Esophagus muscularis mucosa (tissue), 4 donors: ENCODE measurements around the gene MEX3B.

Source experiments
- EP300 ChIP-seq: sonication (generic); formaldehyde crosslinking; IDR thresholded peaks from one replicate; pipeline ENCODE4 v1.6.1; 2017; ENCODE audit warnings: antibody characterized with exemption
- POLR2A ChIP-seq: fragments of 450-650 bp; IDR thresholded peaks from one replicate; pipeline ENCODE4 v1.6.1; 2017; ENCODE audit warnings: antibody characterized with exemption, moderate library complexity, mild to moderate bottlenecking, low read depth
- POLR2AphosphoS5 ChIP-seq, 2 donors: sonication (generic); formaldehyde crosslinking; IDR thresholded peaks; one replicate each; pipeline ENCODE4 v1.6.1; 2017; ENCODE audit warnings: antibody characterized with exemption in 2 of 2
- TF ChIP-seq, protein P1 (sequence below), 3 experiments: fragments of 200-600 bp in 2 of 3; fragments of 450-650 bp in 1 of 3; sonication (generic) in 2 of 3; IDR thresholded peaks; one replicate each; pipeline ENCODE4 v1.5.1; 2017 to 2019; ENCODE audit warnings: antibody characterized with exemption in 3 of 3, mild to moderate bottlenecking in 2 of 3, moderate library complexity in 1 of 3

DNA sequence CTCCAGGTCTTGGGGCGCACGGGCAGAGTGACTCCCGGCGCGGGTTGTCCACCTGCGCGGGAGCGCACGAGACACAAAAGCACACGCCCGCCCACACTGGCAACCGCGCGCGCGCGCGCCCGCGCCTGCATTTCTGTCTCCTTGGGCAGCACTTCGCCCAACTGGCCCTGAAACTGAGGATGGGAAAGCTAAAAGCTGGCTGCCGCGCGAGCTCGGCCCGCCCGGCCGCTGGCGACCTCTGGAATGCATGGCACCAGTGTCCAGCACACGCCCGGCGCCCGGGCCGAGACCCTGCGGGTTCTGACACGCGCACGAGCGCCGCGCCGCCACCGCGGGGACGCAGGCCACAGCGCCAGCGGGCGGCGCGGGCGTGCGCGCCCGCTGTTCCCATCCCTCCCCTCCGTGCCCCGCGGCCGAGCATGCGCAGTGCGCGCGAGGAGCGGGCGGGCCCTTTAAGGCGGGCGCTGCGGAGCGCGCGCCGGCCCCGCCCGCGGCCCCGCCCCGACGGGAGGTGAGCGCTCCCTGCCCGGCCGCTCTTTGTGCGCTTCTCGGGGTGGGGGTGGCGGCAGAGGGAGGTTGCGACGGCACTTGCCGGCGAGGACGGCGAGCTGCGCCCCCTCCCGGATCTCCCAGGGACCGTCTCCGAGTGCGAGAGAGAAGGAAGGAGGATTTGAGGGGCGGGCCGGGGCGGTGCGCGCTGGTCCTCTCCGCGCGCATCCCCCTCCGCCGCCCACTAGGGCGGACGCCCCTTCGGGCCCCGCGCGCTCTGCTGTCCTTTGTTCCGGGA, 1.0 kb upstream of the MEX3B start:
- TF ChIP-seq POLR2A (peak; percentile 48), EP300 (no peak), POLR2AphosphoS5 (IDR thresholded peaks at IDR 0.05) (peak in 1 of 2 donors; percentile 68)
- TF ChIP-seq, protein P1, sequence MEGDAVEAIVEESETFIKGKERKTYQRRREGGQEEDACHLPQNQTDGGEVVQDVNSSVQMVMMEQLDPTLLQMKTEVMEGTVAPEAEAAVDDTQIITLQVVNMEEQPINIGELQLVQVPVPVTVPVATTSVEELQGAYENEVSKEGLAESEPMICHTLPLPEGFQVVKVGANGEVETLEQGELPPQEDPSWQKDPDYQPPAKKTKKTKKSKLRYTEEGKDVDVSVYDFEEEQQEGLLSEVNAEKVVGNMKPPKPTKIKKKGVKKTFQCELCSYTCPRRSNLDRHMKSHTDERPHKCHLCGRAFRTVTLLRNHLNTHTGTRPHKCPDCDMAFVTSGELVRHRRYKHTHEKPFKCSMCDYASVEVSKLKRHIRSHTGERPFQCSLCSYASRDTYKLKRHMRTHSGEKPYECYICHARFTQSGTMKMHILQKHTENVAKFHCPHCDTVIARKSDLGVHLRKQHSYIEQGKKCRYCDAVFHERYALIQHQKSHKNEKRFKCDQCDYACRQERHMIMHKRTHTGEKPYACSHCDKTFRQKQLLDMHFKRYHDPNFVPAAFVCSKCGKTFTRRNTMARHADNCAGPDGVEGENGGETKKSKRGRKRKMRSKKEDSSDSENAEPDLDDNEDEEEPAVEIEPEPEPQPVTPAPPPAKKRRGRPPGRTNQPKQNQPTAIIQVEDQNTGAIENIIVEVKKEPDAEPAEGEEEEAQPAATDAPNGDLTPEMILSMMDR (IDR thresholded peaks at IDR 0.05) = peak; percentile 75 to 81 (median 76)
